Left renal cortex interstitium (tissue), 4 donors: ENCODE data around the gene CARNS1. TPM values are rescaled to one million over a fixed set of nuclear protein-coding genes. Genes with fewer than 3 reads are reported as not detected.

Experiments used
- DNase-seq, 4 donors: peaks; one replicate each; pipeline ENCODE4 v3.0.0-alpha.2; 2013; ENCODE audit warnings: low read depth in 4 of 4, low spot score in 2 of 4, missing footprints in 1 of 4
- polyA plus RNA-seq, 4 donors: library from polyadenylated mRNA; unstranded; fragments of 120-200 nt; gene quantifications; one replicate each; pipeline ENCODE4 v1.2.1, GENCODE V29; 2013; ENCODE audit not compliant: insufficient read length in 4 of 4

Gene CARNS1
- polyA plus RNA-seq, 4 donors: 1.3 to 5.0 (median 3.1) TPM

DNA sequence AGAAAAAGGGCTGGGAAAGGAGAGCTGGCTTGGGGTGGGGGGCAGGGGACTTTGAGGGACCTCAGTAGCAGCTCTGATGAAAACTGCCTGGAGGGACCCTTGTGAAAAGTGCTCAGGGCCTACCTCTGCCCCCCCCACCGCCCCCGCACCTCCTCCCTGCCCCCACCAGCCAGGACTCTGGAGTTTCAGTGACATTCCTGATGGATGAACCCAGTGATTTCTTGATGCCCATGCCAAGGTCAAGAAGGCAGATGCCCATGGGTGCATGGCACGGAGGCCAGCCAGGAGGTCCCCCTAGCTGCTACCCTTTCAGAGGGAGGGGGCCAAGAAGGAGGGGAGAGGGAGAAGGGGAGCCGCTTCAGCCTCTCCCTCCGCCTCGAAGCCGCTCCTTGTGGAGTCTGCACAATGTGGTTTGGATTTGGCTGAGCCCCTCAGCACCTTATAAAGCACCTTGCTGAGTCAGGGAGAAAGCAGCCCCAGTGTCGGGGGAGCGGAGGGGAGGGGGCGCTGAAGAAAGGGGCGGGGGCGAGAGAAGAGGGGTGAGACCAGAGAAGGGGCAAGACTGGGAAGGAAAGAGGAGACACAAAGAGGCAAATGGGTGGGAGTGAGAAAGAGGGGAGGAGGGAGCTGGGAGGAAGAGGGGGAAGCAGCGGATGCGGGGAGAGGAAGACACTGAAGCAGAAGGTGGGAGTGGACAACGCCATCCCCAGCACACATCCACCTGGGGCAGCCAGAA, 40.0 kb upstream of the CARNS1 start:
- no peak for DNase-seq

DNA sequence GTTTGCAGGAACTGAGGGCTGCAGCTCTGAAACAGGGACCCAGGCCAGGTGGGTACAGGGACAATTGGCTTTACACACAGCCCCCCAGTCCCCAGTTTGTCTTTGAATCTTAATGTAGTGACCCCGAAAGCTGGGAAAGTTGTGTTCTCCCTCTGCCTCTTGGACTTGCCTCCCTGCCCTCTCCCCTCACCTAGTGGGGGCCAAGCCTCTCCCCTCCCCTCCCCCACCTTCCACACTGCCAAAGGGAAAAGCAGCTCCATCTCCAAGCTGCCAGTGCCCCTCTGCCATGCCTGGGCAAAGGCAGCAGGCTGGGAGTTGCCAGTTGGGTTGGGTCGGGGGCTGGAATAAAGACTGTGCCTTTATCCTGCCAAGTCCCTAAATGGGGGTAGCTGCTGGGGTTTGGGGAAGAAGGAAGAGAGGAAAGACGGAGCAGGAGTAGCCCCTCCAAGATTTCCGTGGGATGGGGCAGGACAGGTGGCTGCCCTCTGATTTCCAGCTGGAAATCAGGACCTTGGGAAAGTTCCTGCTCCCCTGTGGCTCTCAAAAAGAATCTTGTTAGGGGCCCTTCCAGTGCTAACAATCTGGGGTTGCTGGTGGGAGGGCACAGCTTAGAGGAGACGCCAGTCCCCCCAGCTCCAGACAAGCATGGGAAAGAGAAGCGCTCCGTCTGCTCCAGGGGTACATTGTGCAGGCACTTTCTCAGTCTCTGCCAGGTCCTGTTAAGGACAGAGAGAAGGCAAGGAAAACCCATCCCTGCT, 39.2 kb upstream of the CARNS1 start:
- DNase-seq: no peak

DNA sequence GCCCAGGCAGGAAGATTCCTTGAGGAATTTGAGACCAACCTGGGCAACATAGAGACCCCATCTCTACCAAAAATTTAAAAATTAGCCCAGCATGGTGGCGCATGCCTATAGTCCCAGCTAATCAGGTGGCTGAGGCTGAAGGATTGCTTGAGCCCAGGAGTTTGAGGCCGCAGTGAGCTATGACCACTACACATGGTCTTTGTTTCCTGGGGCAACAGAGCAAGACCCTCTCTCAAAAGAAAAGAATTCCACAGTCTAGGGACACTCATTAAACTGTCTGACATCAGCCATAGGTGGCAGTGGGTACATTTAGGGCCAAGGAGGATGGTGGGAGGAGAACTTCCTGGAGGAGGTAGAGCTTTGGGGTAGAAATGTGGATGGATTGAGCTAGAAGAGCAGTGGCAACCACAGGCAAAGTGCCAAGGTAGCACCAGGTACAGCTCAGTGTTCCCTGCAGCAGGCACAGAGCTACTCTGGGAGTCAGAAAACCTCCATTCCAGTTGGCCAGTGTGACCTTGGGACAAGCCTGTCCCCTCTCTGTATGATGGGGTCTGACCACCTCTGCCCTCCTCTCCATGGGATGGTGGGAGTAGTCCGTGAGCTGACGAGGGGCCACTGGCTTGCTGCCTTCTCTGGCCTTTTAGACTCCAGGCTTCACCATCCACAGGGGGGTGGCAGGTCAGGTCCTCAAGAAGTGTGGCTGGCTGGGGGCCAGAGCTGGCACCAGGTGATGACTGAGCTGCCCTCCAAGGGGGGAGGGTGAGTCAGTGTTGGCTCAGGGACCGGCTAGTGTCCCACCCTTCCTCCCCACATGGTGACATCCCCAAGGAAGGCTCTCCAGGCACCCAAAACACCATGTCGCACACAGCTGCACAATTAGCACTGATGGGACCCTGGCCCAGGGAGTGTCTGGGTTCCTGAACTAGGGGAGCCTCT, 38.3 kb upstream of the CARNS1 start:
- no peak for DNase-seq

DNA sequence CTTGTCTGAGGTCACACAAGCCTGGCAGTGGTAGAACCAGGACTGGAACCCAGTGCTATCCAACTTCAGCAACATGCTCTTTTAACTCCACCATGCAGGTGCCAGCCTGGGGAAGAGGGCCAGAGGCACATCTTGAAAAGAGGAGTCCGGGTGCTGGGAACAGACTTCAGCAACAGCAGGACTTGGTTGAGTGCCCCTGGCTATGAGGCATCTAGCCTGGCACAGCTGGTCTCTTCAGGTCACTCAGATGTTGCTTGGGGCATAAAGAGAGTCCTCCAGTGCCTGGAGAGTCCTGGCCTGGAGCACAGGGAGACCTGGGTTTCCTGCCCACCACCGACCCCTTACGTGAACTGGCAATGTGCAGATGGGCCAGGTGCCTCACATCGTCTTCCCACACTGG, 36.9 kb upstream of the CARNS1 start:
- DNase-seq: no peak

DNA sequence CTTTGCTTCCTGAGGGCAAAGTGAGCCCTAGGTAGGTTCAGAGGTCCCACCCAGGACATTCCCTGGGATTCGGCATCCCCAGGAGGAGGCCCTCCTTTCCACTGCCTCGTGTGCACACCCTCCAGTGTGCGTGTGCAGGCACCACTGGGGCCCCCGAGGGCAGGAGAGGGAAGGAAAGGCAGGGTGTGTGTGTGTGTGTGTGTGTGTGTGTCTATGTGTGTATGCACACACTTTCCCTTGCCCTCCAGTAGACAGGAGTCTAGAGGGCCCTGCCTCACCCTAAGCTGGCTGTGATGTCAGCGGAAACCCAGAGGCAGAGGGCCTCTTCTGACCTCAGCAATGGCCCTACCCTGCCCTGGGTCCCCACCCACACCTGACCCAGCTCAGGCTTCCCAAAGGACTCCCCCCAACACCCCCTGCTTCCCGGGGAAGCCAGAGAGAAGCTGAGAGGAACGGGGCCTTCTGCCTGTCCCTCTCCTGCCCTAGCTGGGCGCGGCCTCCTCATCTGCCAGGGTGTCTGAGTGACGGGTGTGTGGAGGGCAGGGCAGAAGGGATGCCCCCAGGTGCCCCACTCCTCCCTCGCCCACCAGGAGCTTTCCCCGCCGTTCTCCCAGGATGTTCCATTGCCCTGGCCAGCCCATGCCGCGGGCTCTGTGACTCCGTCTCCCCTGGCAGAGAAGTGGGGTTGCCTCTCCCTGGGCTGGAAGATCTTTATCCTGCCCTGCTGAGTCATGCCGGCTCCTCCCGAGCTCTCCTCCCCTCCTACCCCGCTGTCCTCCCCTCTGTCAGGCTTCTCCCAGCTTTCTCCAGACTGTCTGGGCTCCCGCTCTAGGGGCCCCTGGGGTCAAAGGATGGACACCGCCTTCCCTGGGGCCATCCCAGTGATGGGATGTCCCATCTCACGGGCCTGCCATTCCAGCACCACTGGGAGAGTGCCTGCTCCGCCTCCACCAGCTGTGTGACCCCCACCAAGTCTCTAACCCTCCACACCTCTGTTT, 36.1 kb upstream of the CARNS1 start:
- no peak for DNase-seq

DNA sequence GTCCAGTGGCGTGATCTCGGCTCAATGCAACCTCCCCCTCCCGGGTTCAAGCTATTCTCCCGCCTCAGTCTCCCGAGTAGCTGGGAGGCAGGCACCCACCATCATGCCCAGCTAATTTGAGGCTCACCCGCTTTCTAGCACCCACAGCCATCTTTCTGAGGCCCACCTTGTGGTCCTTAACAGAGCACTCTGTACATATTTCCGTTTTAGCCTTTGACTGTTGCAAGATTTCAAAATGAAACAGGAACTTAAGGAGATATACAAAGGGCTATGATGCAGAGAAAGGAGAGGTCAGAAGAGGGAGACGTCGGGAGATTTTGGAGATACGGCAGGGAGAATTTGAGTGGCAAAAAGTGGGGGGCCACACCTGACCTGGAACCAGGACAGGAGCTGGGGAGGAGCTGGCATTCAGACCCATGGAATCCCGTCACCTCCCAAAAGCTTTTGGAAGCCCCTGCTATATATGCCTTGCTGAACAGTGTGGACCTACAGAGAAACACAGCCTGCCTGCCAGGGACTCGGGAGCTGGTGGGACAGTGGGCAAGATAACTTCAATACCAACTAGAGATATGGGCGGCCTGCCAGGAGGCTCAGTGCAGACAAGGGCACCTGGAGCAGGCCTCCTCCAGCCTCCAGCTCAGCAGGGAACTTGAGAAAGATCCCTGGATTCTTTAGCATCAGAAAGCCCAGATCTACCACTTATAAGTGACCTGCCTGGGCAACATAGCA, 34.1 kb upstream of the CARNS1 start:
- no peak for DNase-seq

DNA sequence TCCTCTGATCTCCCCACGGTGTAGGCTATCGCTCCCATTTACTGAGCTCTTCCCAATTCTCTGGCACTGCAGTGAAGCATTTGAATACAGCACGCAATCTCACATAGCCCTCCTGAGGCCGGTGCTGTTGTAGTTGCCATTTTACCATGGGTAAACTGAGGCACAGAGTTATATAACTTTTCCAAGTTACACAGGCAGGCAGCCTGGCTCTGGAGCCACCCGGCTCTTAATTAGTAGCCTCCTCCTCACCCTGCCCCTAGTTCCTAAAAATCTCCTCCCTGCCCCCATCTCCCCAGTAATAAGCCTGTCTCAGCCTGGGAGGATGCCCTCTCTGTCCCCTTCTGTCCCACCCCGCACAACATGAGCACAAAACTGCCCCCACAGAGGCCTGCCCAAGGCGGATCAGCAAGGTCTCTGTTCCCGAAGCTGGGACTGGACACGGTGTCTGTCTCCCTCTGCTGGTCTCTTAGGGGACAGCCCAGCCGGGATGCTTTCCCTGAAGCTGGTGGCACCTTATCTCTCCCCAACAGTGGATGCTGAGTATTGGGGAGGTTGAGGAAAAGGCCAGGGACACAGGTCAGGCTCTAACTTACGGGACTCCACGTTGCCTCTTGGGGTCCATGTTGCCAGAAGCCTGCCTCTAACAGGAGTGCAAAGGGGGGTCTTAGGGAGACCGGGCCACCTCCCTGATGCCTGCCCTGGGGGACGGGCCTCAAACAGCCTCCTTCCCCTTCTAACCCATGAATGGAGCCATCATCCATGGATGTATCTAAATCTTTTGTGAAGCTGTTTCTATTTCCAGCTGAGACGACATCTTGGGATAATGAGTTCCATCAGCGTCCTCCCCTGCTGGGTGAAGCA, 33.0 kb upstream of the CARNS1 start:
- DNase-seq: no peak

DNA sequence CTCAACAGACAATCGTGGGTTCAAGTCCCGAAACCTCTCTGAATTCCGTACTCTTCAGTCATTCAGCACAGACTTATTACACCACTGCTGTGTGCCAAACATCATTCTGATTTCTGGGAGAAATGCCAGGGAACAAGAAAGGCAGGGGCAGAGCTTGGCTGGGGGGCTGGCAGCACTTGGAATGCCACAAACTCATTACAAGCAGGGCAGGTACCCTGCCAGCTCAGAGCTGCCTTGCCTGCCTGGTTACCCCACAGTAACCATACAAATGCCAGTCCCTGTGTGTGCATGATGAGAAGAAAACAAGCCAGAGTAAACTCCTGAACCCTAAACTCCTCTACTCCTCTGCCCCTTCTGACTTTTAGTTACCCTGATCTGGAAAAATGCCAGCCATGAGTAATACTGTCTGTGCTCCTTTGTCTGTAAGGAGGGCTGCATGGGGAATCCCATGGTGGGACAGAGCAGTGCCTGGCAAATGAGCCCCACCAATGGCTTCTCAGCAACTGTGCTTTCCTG, 30.6 kb upstream of the CARNS1 start:
- DNase-seq: no peak

DNA sequence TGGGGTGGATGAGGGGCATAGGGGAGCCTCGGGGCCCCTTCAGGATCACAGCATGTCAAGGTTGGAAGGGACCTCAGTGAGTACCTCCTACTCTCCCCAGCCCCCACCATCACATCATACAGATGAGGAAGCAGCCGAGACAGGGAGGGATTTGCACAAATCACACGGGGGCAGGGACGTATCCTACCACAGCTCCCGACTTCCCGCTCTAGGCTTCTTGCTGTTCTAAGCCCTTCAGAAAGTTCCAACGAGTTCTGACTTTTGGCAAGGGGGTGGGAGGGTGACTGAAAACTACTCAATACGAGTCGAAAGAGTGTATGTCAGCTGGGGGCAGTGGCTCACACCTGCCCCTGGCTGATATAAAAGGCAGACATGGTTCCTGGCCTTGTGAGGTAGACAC, 28.4 kb upstream of the CARNS1 start:
- no peak for DNase-seq

DNA sequence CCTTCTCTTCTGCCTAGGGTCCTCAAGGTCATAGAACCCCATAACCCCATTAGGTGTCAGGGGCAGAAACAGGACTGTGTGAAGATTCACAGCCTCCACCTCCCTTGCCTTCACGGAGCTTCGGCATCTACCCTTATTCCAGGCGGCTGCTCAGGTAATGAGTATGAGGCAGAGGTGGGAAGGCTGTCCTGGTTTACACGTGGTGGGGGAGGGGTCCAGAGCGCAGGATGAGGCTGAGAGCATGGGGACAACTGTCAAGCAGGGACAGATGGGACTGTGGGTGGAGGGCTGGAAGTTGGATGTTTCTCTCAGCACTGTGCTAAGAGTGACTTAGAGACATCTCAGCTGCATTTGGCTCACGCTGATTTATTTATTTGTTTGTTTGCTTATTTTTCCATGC, 28.0 kb upstream of the CARNS1 start:
- no peak for DNase-seq

DNA sequence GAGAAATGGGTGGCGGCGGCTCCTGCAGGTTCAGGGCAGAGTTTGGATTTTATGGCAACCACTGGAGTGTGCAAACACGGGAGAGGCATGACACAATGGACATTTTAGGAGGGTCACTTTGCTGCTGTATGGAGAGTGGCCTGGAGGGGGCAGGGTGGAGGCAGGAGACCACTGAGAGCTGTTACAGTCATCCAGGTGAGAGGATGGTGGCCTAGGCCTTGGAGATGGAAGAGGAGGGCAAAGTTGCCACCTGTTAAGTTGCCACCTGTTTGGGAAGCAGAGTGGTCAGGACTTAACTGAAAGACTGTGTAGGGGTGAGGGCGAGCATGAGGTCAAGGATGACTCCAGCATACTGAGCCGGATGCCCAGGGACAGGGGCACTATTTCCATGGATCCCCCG, 26.0 kb upstream of the CARNS1 start:
- no peak for DNase-seq

DNA sequence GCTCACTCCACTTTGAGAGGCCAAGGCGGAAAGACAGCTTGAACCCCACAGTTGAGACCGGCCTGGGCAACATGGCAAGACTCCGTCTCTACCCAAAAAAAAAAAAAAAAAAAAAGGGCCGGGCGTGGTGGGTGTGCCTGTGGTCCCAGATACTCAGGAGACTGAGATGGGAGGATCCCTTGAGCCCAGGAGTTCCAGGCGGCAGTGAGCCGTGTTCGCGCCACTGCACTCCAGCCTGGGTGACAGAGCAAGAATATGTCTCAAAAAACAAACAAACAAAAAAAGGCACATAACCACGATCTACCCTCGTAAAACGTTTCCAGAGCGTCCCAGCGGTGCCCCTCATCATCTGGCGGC, 24.6 kb upstream of the CARNS1 start:
- no peak for DNase-seq

DNA sequence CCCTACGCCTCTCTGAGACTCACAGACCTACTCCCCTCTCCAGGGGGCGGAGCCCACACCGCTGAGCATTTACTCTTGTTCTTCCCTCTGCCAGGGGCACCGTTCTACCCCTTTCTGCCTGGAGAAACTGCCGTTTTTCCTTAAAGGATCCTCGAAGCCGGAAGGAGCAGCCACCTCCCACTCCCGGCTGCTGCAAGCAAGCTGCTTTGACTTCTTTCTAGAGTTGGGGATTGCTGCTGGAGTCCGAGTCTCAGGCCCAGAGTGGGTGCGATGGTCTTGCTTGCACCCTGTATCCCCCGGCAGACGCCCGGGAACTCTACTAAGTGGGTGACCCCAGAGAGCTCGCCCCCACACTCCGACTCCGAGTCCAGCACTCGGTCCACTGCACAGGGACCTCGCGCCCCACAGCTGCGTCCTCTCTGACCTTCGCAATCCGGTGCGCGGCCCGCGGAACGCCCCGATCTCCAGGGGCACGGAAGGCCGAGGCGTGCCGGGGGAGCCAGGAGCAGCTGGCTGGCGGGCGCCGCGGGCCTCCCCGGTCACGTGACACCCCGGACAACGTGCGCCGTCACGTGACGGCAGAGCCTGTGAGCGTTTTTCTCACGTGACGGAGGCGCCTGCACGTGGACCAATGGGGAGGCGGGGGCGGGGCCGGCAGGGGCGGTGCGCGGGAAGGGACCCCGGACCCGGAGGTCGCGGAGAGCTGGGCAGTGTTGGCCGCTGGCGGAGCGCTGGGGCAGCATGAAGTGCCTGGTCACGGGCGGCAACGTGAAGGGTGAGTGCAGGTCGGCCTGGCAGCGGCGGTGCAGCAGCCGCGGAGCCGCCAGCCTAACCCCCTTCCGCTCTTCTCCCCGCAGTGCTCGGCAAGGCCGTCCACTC, 23.9 kb upstream of the CARNS1 start, which contains the start of gene RAD9A:
RAD9A (plus strand) TSS at position 683 of the 879 bp plus-strand sequence; CDS start at position 742, 59 bp downstream.
- peak in 3 of 4 donors; percentile 77 to 92 (median 86) for DNase-seq

DNA sequence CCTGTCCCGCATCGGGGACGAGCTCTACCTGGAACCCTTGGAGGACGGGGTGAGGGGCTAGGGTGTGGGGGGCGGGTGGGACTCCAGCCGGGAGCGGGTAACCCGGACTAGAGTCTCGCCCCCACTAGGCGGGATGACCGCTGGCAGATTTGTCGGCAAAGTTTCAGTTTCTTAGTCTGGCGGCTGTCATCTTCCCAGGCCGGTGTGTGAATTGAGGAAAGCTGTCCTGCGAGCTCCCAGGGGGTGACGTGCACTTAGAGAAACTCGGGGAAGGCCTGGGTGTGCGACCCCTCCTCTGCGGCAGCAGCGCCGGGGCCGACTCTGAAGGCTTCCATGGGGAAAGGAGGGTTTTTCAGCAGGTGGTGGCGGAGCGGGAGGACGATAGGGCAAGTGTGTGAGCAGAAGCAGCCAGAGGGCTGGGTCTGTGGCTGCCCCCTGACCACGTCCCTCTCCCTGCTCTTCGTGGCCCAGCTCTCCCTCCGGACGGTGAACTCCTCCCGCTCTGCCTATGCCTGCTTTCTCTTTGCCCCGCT, 23.2 kb upstream of the CARNS1 start:
- no peak for DNase-seq

DNA sequence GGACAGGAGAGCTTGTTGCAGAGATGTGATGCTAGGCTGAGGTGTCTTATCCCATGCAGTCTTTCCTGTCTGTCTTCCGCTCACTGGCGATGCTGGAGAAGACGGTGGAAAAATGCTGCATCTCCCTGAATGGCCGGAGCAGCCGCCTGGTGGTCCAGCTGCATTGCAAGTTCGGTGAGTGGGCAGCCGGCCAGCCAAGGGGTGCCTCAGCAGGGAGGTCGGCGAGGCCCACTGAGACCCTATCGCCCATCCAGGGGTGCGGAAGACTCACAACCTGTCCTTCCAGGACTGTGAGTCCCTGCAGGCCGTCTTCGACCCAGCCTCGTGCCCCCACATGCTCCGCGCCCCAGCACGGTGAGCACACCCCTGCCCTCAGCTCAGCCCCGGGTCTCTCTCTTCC, 22.0 kb upstream of the CARNS1 start:
- DNase-seq: no peak

DNA sequence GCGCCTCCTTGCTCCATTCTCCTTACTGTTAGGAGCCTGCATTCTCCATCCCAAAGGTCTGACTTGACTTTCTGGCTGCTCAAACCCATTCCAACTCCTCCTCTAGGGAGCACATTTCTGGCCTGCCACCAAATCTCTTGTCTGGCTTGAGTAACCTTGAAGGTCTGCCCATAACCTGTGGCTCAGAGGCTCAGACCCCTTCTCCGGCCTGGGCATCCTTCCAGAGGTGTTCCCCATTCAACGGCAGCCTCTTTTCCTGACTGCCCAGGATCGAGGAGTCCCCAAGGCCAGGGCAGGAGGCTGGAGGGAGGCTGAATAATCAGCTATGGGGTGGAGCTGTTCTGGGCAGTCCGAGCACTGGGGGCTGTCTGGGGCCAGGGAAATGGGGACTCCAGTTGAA, 21.5 kb upstream of the CARNS1 start:
- DNase-seq: no peak
